NCI-H69 (cell line): ENCODE results near the gene LMF1.
"Not testable (repeated sequence)": the region's sequence is repeated elsewhere in the genome, so short reads cannot be mapped to it uniquely, and the experiment has no call there.

ENCODE experiments used
- DNase-seq: peaks from one replicate; lab custom pipeline; 2025; lab: John Stamatoyannopoulos, UW

The LMF1 gene

GRCh38 chr16:869823-870641, 100.8 kb downstream of the LMF1 start:
- DNase-seq: no peak

DNA sequence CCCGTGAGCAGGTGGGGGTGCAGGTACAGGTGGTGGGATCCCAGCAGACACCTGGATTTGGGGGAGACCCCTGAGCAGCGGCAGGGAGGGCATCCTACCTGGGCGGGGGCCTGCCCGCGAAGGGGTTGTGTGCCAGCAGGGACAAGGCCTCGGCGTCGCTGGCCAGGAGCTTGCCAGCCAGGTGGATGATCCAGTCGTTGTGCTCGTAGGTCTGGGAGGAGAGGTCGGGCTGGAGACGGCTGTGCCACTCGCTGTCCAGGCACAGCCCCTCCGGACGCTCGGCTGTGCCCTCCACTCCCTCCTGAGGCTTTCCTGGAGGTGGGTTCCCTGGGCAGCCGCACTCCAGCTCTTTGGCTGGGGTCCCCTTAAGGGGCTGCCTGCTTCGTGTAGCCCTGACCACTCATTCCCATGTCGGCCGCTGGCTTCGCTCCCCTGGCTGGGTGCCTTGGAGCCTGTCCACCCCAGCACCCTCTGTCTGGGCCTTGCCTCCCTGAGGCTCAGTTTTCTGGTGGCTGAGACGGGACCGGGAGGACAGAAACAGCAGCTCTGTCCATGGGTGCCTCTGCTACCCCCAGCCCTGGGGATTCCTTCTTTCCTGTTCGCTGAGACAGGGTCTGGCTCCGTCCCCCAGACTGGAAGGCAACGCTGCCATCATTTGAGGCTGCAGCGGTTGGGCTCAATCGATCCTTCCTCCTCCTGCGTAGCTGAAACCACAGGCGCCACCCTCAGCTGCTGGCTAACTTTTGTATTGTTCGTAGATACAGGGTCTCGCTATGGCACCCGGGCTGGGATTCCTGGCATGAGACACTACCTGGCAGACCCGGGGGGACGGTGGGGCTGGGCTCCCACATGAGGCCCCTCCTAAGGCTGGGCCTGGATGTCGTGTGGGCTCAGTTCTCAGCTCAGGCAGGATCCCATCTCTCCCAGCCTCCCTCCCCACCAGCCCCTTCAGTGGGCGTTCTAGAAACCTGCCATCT, 101.7 kb downstream of the LMF1 start:
- DNase-seq: no peak

DNA sequence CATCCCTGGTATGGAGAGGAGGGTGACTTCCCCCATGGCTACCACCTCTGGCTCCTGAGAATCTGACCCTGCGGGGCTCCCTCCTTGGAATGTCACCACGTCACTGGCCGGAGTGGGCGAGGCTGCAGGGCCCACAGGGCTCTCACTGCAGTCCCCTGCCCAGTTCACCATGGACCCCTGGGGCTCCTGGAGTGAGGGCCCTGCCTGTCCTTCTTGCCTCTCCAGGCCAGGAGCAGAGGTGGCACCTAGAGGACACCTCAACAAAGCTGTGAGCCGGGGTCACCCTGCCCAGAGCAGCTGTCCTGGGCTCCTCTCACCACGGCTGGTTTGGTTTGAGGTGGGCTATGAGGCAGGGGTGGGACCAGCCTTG, 102.4 kb downstream of the LMF1 start:
- no peak for DNase-seq

GRCh38 chr16:867421-868385, 103.1 kb downstream of the LMF1 start:
- no peak for DNase-seq

DNA sequence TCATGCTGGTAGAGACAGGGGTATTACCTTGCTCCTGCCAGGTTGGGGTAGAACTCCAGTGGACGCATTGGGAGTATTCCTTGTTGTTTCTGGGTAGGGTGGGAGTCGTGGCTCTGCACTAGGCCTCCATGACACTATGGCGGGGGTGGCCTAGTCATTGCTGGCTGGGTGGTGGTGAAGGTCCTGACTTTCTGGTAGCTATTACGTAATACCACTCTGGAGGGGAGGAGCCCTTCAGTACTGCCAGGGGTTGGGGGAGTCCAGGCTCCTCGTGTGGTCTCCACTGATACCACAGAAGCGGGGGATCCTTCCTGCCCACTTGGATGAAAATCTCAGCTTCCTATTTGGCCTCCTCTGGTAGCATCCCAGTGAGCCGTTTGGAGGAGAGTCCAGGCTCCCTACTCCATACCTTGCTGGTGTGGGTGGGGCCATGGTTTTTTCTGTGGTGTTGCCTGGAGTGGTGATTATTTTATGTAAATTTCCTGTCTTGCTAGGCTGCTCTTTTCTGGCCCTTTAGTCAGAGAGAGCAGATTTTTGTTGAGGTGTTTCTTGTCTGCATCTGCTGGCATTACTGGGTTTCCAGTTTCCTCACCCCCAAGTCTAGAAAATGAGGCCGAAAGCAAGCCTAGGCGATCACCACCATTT, 104.4 kb downstream of the LMF1 start:
- DNase-seq: no peak

DNA sequence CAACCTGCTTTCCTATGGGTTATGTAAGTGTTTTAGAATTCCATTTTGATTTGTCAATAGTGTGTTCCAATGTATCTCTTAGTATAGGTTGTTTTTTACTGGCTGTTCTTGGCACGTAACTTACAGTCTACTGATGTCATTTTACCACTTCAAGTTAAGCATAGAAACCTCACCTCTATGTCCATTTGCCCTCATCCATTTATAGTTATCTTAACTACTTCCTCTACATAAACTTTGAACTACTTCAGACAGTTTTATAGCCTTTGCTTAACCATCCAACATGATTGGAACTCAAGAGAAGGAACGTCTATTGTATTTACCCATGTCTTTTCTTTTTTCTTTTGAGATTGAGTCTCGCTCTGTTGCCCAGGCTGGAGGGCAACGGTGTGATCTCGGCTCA, 105.8 kb downstream of the LMF1 start:
- no peak for DNase-seq

DNA sequence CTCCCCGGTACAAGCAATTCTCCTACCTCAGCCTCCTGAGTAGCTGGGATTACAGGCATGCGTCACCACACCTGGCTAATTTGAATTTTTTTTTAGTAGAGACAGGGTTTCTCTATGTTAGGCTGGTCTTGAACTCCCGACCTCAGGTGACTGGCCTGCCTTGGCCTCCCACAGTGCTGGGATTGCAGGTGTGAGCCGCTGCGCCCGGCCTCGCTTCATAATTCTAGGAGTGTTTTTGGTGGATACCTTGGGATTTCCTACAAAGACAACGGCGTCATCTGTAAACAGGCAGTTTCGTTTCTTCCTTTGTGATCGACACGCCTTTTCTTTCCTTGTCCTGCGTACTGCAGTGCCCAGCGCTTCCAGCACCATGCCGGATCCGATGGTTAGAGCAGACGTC, 109.3 kb downstream of the LMF1 start:
- DNase-seq: no peak

DNA sequence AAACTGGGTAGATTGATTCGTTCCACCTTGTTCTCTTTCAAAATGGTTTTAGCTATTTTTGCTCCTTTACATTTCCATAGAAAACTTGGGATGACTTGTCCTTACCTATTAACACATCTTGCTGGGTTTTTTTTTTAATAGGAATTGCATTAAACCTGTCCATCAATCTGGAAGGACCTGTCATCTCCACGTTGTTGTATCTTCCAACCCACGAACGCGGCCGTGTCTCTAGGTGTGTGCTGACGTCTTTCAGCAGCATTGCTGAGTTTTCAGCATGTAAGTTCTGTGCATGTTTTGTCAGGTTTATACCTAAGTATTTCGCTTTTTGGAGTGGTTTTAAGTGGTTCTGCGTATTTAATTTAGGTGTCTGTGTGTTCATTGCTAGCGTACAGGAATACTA, 109.9 kb downstream of the LMF1 start:
- DNase-seq: no peak

DNA sequence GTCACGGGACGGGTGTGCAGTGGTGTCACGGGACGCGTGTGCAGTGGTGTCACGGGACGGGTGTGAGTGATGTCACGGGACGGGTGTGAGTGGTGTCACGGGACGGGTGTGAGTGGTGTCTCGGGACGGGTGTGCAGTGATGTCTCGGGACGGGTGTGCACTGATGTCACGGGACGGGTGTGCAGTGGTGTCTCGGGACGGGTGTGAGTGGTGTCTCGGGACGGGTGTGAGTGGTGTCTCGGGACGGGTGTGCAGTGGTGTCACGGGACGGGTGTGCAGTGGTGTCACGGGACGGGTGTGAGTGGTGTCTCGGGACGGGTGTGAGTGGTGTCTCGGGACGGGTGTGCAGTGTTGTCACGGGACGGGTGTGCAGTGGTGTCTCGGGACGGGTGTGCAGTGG, 111.8 kb downstream of the LMF1 start:
- DNase-seq: not testable (repeated sequence)

GRCh38 chr16:858441-858840, 112.3 kb downstream of the LMF1 start:
- not testable (repeated sequence) for DNase-seq

DNA sequence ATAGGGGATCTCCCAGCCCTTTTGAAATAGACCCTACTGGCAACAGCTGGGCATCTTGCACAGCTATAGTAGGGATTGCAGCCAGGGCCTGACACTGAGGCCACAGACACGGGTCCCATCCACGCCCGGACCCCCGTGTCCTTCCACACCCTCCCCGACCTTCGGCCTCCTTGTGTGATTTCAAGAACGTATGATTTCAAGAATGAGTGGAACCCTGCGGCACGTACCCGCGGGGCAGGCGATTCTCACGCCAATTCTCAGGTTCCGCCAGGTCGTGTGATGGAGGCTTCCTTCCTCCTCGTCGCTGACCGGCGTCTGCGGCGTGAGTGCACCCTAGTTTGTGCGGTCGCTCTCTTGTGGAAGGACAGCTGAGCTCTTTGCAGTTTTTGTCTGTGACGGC, 114.0 kb downstream of the LMF1 start:
- no peak for DNase-seq

- no peak for DNase-seq
Observed at GRCh38 chr16:856101-856500, 114.7 kb downstream of the LMF1 start.

DNA sequence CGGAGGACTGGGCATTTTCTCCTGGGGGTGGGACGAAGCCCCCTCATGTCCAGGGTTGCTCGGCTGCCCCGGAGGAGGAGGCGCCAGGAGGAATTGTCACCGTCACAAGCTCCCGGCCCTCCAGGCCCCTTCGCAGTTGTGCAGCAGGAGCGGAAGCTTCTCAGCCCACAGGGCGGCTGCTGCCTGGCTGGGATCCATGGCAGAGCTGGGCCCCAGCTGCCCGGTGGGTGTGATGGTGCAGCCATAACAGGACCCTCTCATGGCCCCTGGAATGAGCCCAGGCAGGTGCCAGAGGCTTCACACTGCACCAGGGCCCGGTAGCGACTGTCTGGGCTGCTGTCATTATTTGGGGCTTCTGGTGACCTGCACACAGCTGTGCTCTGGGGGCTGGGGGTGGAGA, 115.3 kb downstream of the LMF1 start:
- DNase-seq: no peak

- no peak for DNase-seq
Observed at GRCh38 chr16:854808-855410, 115.9 kb downstream of the LMF1 start.

- no peak for DNase-seq
Observed at GRCh38 chr16:853981-854807, 116.6 kb downstream of the LMF1 start.

DNA sequence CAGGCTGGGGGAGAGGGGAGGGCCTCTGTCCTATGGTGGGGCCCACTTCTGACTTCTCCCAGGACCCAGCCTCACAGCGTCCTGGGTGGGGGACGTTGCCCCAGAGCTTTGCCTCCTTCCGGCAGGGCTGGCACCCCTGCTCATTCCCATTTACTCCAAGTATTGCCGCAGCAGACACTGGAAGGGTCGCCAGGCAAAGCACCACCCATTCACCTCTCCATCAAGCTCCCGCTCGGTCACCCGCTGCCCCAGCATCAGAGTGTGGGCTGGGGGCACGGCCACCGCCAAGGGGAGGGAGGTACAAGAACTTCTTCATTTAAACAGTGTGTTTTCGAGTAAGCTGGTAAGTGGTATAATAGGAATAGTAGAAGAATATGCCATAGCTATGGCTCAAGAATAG, 117.5 kb downstream of the LMF1 start:
- no peak for DNase-seq

DNA sequence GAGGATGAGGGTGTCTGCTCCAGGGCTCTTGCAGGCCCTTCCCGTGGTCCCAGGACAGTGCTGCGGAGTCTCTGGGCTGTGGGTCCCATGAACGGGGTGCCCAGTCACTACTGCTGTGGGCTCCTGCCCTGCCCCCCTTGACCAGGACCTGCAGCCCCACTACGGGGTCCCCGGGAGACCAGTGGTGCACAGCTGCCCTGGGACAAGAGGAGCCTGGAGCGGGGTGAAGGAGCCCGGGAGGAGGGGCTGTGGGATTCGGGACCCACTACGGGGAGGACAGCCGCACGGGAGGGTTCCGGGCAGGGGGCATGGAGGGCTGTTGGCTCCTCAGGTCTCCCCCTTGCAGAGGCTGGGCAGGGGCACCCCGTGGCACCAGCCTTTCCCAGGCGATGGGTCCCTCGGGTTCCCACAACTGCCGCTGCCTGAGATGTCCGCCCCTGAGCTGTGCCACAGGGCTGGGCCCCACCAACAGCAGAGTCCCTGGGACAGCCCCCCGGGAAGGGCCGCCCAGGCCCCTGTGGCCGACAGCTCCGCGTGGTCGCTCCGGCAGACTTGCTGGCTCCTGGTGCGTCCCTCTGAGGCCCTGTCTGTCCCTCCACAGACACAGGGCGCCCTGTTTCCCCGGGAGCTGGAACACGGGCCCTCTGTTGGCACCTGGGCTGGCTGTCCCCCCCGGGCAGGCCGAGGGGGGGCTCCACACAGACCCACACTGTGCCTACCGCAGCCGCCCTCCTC, 118.2 kb downstream of the LMF1 start:
- no peak for DNase-seq

GRCh38 chr16:851871-852270, 118.9 kb downstream of the LMF1 start:
- no peak for DNase-seq

DNA sequence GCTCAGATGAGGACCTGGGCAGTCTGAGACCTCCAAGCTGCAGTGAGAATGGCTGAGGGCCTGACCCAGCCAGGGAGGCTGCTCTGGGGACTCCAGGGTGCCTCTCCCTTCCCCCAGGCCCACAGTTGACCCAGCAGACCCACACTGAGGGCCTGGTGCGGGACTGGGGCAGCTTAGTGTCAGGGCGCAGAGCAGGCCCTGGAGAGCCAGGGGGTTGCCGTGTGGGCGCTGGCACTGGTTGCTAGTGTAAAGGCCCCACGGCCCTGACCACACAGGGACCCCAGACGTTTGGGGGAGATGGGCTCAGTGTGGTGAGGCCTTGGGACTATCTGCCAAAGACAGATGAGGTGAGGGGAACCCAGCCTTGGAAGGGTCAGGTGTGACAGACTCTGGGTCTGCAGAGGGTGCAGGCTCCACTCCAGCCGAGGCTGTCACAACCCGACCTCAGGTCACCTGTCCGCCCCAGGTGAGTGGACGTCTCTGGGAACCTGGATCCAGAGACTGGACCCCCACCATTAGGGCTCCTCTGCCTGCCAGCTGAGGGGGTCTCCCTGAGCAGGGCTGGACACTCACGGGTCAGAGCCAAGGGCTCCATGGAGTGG, 119.5 kb downstream of the LMF1 start:
- no peak for DNase-seq
